NCI-H187 (cell line): ENCODE results near the gene CATSPER1.
A peak's percentile ranks its signal among the peaks of the same experiment; 100 is the strongest.
"Not testable (repeated sequence)": the region's sequence is repeated elsewhere in the genome, so short reads cannot be mapped to it uniquely, and the experiment has no call there.

Source experiments
- DNase-seq, 2 experiments: peaks; one replicate each; lab custom pipeline; 2025; lab: John Stamatoyannopoulos, UW

CATSPER1 gene

DNA sequence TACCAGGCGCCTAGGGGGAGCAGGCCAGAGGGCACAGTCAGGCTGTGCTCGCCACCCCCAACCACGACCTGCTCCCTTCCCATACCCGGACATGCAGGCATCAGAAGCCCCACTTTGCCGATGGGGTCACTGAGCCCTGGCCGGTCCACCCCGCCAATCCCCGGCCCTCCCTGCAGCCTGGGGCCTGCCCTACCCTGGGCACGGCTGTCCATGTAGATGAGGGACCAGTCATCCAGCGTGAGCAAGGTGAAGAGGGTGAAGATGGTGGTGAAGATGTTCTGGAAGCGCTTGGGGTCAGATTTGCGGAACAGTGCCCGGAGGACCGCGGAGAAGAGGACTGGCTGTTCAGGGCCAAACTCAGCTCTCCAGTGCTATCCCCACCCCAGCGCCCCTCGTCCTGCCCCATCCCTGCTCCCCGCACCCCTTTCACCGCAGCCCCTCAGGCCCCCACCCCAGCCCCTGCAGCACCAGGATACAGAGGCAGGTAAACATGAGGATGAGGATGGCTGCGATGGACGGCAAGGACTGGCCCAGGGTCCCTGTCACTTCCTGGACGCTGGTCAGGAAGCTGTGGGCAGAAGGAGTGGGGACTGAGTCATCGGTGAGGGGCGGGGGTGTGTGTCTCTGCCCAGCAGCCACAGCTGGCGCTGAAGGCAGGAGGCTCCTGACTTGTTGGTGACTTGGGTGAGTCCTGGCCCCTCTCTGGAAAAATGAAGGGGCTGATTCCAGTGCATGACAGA, 5.5 kb downstream of the CATSPER1 start:
- no peak for DNase-seq

DNA sequence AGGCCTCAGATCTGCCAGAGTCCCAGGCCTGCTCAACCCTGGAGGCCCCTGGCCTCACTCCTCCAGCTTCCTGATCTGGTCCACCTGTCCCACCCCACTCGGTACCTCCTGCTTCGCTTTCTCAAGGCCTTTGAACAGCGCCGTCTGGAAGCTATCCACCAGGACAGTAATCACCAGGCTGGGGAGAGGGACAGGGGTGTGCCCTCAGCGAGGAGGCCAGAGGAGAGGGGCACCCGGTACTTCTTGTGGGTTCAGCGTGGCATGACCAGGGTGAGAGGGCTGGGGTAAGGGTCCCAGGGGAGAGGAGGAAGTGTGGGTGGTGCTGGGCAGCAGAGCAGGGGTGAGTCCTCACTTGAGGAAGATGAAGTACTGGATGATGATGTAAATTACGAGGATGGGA, 6.1 kb downstream of the CATSPER1 start:
- DNase-seq = no peak

DNA sequence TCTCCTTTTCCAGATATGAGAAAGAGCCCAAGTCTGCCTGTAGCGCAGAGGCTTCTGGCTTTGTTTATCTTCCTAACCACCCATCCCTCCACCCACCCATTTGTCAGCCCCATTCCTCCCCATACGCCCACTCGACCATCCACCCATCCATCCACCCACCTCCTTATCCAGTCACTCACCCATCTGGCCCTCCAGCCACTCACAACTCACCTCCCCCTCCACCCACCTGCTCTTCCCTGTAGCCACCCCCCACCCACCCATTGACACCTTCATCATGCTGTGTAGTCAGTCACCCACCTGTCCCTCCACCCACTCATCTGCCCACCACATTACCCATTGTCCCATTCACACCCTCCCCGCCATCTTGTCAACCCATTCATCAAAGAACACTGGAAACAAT, 9.0 kb downstream of the CATSPER1 start:
- DNase-seq = peak in 1 of 2 experiments; percentile 11

DNA sequence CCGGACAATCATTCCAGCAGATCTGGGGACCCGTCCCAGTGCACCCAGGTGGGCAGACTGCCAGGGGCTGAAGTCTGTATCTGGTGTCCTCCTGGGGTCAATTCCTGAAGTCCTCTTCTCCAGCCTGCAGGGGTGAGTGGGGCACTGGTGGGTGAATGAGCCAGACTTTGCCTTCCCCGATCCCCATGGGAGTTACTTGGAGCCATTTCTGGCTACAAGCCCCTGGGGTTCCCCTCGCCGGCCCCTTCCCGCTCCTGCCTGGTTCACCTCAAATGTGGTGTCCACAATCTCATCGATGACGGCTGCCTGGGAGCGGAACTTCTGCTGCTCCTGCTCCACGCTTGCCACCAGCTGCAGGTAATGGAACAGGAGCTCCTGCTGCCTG, 9.5 kb downstream of the CATSPER1 start:
- DNase-seq = no peak

DNA sequence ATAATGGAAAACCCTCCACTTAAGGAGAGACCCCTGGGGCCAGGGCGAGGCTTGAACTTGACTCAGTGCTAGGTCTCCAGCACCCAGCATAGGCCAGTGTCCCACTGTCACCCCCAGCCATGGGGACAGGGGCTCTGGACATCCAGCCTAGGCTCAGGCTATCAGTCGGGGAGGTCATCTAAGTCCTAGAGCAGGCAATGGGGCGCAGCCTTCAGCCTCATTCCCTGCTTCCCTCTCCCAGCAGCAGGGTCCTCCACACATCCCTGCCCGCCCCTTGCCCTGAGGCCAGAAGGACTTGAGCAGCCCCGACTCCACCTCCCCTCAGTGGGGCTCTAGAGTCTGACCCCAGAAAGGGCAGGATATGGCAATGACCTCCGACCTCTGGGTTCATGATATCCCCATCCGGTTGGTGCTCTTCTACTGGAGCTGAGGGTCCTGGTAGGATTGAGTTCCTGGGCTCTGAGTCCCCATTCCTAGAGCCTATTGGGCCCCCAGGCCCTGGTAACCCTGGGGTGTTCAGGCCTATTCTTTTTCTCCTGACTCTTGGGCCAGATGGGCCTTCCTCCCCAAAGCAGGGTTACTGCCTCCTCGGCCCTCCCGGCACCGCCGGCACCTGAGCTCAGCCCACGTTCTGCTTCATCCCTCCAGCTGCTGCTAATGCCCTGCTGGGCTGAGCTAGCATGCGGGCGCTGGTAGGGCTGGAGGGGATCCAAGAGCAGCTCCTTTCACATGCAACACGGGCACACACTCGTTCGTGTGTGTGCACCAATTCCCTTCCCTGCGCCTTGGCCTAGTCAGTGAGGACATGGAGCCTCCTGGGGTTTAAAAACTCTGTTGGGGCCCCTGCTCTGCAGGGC, 10.1 kb downstream of the CATSPER1 start:
- no peak for DNase-seq

DNA sequence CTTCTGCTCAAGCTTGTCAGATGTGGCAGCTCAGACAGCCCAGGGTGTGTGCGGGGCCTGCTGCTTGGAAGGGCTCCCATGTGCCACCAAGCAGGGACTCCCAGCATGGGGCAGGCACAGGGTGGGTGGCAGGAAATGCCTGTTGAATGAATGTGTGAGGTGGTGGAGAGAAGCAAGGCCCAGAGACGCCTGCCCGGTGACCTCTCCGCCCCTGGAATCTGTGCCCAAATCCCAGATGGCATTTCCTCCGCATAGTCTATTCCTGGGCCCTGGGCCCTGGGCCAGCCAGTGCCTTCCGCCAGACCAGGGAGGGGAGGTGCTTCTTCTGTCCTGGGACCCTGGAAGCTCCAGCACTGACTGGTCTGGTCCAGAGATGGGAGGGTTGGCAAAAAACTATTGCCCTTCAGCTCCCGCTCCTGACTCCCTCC, 10.8 kb downstream of the CATSPER1 start:
- no peak for DNase-seq

DNA sequence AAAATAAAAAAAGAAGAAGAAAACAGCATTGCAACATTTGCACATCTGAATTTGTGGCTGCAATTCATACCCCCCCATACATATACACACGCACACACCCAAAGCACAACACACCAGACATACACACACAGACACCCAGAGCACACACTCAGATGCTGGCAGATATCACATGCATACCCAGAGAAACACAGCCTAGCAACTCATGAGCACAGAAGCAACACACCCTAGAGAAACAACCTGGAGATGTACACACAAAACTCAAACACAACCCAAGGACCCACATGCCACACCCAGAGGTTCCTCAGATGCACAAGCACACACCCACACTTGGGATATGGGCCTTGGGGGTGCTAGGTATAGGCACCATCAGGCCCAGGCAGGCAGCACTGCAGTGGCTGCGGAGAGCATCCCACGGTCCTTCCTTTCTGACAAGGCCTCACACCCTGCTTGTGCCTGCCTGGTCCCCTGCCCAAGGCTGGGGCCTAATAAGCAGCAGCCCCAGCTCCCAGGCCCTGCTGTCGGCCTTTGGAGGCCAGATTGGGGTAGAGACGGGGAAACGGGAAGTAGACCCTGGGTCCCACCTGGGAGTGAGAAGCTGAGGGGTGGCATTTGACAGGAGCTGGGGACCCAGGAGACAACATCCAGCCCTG, 11.3 kb downstream of the CATSPER1 start:
- DNase-seq = no peak

DNA sequence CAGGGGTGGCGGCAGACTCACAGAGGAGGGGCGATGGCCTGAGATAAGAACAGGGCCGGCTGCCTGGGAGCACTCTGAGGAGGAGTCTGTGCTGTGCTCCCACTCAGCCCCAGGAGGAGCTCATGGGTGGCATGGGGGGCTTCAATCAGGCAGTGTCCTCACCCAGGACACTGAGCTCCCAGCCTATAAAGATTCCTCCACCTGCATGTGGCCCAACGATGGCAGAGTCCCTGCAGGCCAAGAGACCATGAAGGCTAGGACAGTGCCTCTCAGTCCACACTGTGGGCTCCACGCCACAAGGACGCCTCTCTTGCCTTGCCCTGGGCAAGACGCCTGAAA, 12.5 kb downstream of the CATSPER1 start:
- DNase-seq = no peak

DNA sequence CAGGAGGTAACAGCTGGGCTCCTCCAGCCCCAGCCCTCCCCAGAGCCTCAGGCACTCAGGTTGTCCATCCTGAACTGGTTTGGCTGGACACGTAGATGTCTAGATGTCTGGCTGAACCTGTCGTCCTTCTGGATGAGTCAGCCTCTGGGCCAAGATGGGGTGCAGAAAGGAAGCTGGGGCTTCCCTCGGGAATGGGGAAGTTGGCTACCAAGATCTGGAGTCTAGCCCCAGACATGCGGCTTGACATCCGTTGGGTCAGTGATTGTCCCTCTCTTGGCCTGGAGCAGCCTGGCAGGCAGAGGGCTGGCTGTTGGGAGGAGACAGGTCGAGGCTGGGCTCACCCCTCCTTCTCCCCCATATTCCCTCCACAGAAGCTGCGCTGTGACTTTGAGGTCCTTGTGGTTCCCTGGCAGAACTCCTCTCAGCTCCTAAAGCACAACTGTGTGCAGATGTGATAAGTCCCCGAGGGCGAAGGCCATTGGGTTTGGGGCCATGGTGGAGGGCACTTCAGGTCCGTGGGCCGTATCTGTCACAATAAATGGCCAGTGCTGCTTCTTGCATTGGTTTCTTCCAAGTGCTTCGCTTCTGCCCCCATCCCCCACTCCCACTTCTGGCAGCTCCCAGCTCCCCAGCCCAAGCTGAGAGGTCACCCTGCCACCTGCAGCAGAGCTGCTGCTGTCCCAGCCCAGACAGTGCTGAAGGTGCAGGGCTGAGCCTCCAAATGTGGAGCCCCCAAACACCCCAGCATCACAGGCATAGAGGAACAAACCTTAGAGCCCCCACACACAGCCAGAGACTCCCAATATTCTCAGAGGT, 13.1 kb downstream of the CATSPER1 start:
- DNase-seq = no peak

DNA sequence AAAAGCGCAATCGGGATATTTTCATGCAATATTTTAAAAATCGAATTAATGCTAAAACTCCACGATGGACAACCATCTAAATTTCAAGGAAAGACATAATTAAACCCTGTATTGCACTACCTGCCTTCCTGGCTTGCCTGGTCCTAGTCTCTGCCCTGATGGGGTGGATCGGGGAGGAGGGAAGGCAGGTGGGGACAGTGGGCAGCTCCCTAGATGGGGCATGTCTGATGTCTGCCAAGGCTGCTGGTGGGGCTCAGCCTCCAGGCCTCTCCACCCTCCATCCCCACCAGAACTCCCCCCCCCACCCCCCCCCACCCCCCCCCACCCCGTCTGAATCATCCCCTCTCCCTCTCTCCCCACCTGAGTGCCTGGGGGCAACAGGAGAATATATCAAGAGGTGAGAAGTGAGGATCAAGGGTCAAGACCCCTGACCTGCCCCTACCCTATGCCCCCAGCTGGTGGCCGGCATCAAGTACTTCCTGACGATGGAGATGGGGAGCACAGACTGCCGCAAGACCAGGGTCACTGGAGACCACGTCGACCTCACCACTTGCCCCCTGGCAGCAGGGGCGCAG, 13.8 kb downstream of the CATSPER1 start:
- DNase-seq = no peak

DNA sequence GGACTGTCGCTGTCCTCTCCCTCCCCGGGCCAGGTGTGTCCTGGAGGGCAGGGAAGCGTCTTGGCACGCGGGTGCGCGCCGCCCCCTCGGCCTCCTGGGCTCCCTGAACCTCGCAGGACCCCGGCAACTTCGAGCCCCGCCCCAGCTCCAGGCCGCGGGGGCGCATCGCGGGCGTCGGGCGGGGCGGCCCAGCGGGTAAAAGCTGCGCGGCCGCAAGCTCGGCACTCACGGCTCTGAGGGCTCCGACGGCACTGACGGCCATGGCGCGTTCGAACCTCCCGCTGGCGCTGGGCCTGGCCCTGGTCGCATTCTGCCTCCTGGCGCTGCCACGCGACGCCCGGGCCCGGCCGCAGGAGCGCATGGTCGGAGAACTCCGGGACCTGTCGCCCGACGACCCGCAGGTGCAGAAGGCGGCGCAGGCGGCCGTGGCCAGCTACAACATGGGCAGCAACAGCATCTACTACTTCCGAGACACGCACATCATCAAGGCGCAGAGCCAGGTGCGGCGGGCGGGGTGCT, 14.4 kb downstream of the CATSPER1 start, which contains the start of gene CST6:
CST6 (plus strand) TSS at position 224 of the 519 bp plus-strand sequence; CDS start at position 261, 37 bp downstream.
- DNase-seq = no peak

DNA sequence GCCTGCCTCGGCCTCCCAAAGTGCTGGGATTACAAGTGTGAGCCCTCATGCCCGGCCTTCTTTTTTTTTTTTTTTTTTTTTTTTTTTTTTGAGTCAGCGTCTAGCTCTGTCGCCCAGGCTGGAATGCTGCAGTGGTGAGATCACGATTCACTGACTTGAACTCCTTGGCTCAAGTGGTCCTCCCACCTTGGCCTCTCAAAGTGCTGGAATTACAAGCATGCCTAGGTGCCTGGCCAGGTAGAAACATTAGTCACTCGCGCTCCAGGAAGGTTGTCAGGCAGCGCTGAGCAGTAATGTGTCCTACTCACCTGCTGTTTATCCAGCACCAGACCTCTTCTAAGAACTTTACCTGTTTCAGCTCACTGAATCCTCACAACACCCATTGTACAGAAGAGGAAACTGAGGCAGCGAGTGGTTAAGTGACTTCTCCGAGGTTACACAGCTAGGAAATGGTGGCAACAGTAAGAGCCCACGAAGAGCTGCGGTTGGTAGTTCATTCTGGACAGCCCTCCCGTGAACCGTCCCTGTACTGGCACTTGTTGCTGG, 15.0 kb downstream of the CATSPER1 start:
- DNase-seq = no peak

DNA sequence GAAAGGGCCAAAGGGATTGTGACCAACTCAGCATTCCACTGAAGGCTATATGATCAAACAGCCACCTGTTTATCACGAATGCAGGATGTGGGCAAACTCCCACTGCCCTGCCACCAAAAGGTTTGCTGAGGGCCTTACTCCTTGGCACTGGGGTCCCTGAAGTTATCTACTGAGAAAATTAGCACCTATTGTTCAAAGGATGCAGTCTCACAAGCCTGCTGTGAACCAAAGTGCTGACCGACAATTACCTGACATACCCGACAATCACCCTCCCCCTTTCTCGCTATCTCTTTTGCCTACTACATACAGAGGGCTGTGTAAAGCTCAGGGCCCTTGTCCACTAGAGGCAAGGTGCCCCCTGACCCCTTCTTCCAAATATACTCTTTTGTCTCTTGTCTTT, 16.2 kb downstream of the CATSPER1 start:
- not testable (repeated sequence) for DNase-seq

DNA sequence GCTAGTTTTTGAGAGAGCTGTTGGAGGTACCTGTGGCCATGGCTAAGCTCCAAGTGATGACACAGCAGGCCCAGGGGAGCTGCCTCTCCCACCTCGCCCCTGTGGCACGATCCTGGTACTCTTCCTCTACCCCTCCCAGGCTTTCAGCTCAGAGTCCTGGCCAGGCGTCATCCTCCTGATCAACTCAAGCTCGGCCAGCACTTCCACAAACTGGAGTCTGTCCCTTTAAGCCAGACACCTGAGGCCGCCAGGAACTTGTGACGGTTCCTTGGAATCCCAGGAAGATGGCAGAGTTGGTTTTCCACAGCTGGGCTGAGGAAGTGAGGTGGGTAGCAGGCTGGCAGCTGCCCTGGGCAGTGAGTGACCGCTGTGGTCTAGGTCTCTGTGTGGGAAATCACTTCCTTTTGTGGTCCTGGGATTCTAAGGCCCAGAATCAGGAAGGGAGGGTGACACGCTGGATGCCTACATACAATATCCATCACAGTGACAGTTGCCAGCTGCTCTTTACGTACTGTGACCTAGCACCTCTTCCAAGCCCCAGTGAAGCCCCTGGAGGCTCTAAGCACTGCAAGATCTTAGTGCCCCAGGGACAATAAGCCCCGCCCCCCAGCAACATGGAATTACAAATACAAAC, 17.7 kb downstream of the CATSPER1 start:
- no peak for DNase-seq

DNA sequence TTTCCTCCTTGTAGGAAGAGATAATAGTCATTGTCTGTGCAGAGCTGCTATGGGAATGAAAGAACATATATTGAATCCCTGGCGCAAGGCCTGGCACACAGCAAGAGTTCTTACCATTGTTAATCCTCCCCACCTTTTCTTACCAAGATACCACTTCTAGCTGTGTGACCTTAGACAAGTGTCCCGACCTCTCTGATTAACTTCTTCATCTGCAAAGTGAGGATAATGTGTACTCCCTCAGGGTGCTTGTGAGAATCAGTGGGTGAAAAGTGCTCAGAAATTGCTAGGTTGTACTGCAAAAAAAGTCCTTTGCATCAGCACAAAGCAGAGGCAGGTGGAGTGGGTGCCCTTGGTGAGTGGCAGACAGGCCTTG, 18.2 kb downstream of the CATSPER1 start:
- DNase-seq = no peak

DNA sequence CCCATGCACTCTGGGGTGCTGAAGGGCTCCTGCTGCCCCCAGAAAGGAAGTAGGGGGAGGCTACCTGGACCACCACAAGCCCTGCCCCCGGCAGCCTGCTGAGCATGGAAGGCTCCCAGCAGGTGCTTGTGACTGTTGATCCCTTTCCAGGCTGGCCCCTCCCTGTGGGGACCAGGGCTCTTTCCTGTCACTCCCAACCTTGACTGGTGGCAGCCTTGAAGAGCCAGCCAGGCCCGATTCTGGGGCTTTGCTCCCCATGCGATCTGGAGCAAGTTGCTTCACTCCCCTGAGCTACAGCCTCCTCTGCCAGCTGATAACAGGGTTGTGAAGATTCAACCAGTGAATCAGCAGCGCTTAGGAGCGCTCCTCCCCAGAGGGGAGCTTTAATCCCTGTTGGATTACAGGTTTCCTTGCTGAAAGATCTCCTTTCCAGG, 19.1 kb downstream of the CATSPER1 start:
- no peak for DNase-seq

DNA sequence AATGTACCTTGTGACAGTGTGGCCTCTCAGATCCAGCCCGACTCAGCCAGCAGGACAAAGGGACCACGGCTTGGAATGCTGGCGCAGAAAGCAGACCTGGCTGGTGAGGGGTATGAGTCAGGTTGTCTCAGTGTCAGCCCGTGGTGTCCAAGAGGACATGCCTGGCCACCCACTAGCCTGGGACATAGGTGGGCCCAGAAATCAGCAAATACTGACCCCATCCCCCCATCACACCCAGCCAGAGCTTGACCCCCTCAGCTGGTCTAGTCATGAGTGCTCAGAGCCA, 19.4 kb downstream of the CATSPER1 start:
- no peak for DNase-seq

DNA sequence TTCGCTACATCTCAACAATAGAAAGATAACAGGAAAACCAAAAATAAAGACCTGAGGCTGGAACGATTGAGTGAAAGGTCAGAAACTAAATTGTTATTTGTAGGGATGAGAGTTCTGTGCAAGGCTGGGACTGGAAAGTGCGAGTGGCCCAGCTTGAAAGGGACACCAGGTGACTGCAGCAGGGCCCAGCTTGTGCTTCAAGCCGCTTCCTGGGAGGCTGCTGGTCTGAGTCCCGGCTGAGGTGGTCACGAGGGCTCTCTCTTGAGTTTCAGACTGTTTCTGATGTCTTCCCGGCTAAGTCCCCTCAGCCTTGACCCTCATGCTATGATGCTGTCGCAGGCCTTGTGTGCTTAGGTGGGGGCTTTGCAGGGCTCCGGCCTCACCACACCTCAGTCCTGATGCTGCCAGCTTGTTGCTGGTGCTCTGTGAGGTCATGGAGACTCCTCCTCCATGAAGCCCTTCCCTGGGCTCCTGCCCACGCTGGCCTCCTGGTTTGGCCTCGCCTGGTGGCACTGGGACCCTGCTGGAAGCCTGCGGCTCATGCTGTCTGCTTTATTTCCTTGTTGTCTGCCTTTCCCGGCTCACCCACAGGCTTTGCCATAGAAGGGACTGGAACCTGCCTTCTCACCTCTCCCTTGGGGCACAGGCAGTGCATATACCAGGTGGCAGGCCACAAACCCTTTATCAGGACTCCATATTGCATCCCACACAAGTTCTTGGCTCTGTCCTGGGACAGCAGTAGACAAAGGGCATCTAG, 20.0 kb downstream of the CATSPER1 start:
- no peak for DNase-seq

DNA sequence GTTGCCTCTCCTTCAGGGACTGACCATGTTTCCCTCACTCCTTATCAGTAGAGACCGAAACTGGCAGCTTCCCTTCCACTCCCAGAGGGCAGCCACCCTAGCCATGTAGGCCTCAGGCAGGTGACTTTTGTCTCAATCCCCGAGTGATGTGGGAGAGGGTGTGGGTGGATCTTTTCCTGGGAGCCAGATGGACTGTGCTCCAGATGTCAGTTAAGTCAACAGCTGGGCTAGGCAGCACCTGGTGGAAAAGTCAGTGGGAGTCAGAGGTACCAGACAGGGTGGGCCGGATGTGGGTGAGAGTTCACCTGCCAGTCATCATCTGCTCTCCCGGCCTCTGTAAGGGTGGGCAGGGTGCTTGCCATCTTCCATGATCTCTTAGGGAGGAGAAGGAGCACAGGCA, 22.1 kb downstream of the CATSPER1 start:
- no peak for DNase-seq

DNA sequence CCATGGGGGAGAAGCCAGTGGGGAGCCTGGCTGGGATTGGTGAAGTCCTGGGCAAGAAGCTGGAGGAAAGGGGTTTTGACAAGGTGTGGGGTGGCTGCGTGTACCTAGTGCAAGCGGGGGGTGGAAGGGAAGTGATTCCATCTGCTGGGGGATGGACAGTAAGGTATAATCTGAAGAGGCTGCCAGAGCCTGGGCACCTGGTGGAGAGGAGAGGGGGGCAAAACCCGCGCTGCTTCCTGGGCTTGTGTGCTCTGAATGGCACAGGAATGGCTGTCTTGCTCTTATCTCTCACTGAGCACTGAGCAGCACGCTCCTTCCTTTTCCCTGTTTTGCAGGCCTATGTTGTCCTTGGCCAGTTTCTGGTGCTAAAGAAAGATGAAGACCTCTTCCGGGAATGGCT, 23.0 kb downstream of the CATSPER1 start:
- DNase-seq = no peak
